NCI-H2029 (cell line): Measurements from ENCODE around the gene RHOV.
A peak's percentile ranks its signal among the peaks of the same experiment; 100 is the strongest.

Experiments used
- DNase-seq: peaks from one replicate; lab custom pipeline; 2025; lab: John Stamatoyannopoulos, UW

RHOV gene

GRCh38 chr15:40845036-40845435, 29.0 kb downstream of the RHOV start:
- no peak for DNase-seq

DNA sequence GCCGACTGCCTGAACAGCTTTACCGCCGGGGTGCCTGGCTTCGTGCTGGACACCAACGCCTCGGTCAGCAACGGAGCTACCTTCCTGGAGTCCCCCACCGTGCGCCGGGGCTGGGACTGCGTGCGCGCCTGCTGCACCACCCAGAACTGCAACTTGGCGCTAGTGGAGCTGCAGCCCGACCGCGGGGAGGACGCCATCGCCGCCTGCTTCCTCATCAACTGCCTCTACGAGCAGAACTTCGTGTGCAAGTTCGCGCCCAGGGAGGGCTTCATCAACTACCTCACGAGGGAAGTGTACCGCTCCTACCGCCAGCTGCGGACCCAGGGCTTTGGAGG, 29.4 kb downstream of the RHOV start:
- DNase-seq = no peak

GRCh38 chr15:40843885-40844695, 29.9 kb downstream of the RHOV start, which contains the start of gene SPINT1:
Gene SPINT1, plus strand, starts transcription at chr15:40844048. Its CDS starts 507 bp downstream, at chr15:40844555.
- no peak for DNase-seq

GRCh38 chr15:40843261-40843884, 30.7 kb downstream of the RHOV start:
- no peak for DNase-seq

DNA sequence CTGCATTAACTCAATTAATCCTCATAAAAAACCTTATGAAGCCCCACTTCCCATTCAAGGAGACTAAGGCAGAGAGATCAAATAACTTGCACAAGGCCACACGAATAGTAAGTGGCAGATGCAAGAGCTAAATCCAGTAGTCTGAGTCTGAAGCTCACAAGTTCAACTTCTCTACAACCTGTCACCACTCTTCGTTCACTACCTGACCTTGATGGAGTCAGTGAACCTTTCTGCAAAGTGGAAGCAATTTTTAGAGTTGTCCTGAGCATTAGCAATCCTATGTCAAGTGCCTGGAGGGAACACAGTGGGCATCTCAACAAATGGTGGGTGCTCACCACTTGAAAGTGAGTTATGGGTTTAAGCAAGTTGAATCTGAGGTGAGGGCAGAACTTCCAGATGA, 32.3 kb downstream of the RHOV start:
- DNase-seq = no peak

DNA sequence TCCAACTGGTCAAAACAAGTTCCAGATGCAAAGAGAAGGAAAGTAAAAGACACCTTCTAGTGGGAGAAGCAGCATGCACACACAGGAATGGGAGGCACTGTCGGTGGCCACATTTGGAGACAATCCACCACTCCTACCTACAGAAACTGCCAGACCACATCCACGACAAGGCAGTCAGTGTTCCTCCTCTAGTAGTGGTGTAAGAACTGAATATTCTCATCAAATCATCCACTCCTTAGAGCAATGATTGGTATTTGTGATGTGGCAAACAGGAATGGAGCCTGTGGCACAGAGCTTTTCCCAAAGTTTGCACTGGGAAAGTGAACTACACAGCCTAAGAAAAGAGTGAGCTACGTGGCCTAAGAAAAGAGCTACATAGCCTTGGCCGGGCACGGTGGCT, 35.3 kb downstream of the RHOV start:
- DNase-seq = no peak

DNA sequence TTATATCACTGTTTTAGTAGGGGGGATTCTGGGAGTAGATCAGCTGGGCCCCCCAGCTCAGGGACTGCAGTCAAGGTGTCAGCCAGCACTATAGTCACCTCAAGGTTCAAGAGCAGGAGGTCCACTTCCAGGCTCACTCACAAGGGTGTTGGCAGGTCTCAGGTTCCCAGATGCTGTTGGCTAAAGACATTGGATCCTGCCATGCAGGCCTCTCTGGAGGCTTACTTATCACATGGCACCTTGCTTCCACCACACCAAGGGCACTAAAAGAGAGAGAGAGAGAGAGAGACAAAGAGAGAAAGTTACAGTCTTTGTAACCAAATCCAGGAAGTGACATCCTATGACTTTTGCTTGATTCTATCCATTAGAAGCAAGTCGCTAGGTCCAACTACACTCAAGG, 38.0 kb downstream of the RHOV start:
- no peak for DNase-seq

- no peak for DNase-seq
Measured at GRCh38 chr15:40832903-40833302, 41.1 kb downstream of the RHOV start.

GRCh38 chr15:40831861-40832260, 42.2 kb downstream of the RHOV start:
- DNase-seq = no peak

DNA sequence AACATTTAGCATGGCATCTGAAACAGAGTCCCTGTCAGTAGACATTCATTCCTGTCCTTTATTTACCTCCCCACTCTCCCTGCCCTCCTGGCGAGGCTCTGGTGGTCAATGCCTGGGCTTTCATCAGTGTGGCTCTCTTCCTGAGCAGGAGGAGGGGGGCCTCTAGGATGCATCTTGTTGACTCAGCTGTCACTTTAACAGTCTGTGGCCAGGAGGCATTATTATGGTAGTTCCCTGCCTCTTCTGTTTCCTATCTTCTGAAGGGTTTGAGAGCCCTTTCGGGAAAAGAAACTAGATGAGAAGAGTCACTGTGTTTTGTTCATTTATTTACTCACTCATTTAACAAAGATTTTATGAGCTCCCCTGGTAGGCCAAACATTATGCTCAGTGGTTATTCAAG, 43.1 kb downstream of the RHOV start:
- peak; percentile 85 for DNase-seq

DNA sequence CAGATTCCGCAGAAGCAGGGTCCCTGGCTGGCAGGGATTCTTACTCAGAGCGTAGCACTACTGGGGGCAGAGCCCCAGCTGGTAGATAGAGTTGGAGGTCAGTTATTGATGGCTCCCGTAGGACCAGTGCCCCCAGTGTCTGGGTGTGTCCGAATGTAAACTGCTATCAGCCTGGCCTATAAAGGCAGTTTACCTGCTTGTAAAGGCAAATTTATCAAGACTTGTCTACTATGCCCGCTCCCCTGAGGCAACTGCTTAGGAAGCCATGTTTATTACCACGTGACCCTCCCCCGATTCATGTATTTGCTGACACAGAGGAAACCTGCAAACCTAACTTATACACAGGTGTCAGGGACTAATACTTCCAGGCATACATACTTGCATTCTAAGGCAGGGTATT, 44.9 kb downstream of the RHOV start:
- no peak for DNase-seq

- DNase-seq = no peak
Measured at GRCh38 chr15:40828447-40829036, 45.5 kb downstream of the RHOV start, which contains the start of gene PPP1R14D. Gene PPP1R14D, minus strand, starts transcription at chr15:40828708. Its CDS starts 67 bp downstream, at chr15:40828641.

DNA sequence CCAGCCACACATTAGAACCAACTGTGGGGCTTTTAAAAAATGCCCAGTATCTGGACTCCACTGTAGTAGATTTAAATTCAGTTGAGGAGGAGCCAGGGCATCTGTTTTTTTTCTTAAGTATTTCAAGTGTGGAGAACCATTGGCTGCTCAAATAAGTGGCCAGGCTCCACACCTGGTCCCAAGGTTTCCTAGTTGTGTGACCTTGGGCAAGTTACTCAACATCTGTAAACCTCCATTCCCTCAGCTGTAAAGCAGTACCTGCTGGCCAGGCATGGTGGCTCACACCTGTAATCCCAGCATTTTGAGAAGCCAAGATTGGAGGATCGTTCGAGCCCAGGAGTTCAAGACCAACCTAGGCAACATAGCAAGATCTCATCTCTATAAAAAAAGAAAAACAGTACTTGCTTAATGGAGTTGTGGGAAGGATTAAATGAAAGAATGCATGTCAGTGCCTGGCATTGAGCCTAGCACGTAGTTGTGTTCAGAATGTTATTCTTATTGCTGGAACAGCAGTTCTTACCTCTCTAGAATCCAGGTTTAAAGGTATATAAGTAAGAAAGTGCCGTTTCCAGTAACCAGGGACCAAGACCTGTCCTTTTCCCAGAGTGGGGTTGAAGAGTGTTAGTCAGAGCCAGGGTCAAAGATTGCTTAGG, 47.5 kb downstream of the RHOV start:
- DNase-seq = no peak

DNA sequence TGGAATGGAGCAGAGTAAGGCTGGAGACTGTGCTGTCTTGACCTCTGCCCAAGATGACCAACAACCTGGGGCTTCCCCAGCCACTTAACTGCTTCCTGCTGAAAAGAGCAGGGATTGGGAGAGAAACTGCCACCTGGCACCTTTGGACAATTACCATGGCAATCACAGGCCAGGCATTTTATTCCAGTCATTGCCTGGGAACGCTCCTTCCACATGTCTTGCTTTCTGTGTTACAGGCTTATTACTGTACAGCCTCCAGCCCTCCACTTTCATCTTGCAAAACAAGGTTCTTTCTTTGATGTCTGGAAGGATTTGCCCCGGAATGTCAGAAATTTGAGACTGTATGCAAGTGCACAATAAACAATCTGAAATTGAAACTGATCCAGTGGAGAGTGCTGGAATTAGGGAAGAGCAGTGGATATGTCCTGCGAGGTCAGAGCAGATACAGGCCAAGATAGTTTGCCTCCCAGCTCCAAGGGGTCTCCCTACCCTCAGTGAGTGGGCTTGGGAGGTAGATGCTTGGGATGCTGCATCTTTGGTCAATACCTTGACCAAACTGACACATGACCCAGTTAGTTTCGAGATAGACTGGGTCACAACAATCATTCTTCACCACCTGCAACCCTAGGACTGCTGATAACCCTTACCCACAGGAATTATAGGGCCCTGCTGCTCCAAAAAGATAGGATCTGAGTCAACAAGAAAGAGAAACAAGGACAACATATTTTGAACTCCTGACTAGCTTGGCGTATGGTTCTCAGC, 48.2 kb downstream of the RHOV start:
- no peak for DNase-seq

DNA sequence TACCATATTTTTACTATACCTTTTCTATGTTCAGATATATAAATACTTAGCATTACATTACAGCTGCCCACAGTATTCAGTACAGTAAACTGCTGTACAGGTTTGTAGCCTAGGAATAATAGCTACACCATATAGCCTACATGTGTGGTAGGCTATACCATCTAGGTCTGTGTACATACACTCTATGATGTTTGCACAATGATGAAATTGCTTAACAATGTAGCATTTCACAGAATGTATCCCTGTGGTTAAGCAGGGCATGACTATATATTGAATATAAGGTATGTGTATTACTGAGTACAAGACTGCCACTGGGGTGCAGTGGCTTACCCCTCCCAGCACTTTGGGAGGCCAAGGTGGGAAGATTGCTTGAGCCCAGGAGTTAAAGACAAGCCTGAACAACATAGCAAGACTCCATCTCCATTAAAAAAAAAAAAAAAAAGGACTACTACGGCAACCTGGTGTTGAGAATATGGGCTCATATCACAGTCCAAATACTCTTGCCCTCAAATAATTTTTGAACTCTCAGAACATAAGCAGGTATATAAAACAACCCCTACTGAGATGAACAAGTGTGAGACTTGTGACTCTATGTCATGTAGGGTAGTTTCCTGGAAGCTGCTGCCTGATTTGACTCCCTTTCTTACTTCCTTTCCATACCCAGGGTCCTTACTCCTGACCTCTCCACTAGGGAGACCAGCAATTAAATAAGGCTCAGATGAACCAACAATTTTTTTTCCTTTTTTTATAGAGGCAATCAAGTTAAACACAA, 50.3 kb downstream of the RHOV start:
- DNase-seq = no peak
